Stimulated activated CD4-positive, alpha-beta T cell treated with anti-CD3 and anti-CD28 coated beads, TNF-alpha, amount 100 ng/mL, for 24 hours (primary cell): ENCODE data around the gene HAPLN3.
A peak's percentile ranks its signal among the peaks of the same experiment; 100 is the strongest.

Source experiments
- DNase-seq, 3 experiments: peaks; one replicate each; pipeline ENCODE4 v3.0.0-alpha.2; 2020; ENCODE audit warnings: low read depth in 3 of 3

Gene HAPLN3

DNA sequence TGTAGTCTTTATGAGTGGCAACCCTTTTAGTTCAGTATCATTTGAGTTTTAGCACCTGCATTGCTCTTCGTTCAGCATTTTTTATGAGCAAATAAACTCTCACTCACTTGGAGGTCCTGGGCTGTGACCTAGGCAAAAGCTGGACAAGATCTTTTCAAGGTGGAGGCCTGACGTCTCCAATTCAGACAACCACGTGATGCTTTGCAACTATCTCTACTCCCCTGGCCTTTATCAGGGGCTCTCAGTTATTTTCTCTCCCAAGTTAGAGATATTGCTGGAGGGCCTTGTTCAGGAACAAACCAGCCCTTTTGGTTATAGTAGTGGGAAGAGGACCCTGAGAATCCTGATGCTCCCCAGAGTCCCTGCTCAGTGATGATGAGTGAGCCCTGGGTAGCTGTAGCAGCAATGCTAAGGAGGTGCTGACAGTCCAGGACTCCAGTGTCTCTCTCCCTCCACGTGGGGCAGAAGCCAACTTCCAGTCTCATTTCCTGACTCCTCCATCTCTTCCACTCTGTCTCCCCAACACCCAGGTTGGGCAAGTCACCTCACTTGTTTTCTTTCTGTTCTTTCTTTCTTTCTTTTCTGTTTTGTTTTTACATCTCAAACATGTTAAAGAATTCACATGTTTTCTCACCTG, 30.4 kb downstream of the HAPLN3 start:
- no peak for DNase-seq

DNA sequence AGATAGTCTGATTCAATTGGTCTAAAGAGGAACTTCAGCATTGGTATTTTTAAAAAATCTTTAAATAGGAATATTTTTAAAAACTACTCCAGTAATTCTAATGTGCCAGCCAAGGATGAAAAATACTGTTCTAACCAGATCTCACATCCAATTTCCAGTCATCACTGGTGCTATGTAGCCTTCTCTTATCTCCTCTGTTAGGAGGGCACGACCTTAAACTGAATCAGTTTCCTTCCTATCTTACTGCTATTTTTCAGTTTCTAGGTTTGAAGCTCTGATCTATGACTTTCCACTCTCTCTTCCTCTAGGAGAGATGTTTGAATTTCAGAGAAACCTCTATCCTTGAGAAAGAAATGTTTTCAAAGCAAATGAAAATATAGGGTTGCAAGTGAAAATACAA, 31.9 kb downstream of the HAPLN3 start:
- no peak for DNase-seq

DNA sequence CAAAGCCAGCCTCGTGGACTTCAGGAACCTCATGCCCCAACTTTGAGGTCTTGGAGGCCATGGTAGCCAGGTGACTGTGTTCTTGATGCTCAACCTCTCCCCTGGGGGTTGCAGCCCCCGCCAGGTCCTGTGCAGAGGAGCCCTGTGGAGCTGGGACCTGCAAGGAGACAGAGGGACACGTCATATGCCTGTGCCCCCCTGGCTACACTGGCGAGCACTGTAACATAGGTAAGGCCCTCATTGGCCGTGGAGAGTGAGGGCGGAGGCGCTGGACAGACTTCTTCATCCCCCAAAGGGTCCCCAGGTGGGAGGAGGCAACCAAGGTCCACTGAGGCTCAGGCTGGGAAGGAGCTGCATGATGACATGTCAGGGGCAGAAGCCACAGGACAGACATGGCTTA, 35.1 kb downstream of the HAPLN3 start:
- no peak for DNase-seq

DNA sequence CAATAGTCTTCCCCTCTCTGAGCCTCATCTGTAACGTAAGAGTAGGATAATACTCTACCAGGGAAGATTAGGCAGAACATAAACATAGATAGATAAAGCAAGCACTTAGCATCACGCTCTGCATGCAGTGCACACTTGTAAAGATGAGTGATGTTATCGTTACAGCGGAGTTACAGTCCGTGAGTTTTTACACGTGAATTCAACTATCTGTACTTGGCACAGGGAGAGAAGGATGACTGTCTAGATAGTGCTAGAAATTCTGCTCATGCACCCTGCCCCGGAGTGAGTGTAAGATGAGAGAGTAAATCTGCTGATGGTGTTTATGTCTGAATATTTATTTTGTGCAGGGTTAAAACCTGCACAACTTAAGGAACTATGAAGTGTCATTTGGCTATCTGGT, 35.8 kb downstream of the HAPLN3 start:
- no peak for DNase-seq

- no peak for DNase-seq
Measured at GRCh38 chr15:88858934-88859333, 36.4 kb downstream of the HAPLN3 start.

- DNase-seq = no peak
Measured at GRCh38 chr15:88852476-88852875, 42.9 kb downstream of the HAPLN3 start.

- DNase-seq = no peak
Measured at GRCh38 chr15:88849376-88850072, 45.8 kb downstream of the HAPLN3 start.

DNA sequence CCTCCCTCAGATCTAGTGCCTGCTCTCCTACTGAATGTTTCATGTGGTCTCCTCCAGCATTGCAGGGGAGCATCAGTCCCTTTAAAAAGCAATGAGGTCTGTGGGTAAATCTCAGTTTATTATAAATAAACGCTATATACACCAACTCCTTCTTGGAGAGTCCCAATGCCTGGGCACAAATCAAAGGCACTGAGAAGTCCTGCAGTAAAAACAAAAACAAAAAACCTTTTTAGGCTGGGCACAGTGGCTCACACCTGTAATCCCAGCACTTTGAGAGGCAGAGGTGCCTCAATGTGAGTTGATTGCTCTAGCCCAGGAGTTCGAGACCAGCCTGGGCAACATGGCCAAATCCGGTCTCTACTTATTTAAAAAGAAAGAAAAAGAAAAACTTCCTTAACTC, 47.1 kb downstream of the HAPLN3 start:
- no peak for DNase-seq

DNA sequence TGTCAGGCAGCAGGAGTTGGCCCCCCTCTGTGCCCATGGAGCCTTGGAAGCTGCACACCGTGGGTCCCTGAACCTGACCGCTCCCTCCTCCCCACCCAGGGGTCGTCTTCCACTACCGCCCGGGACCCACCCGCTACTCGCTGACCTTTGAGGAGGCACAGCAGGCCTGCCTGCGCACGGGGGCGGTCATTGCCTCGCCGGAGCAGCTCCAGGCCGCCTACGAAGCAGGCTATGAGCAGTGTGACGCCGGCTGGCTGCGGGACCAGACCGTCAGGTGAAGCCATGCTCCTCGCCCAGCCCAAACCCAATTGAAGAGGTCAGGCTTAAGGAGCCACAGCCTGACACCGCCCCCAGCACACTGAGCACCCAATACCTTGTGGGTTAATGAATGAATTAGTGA, 48.2 kb downstream of the HAPLN3 start:
- DNase-seq = no peak

DNA sequence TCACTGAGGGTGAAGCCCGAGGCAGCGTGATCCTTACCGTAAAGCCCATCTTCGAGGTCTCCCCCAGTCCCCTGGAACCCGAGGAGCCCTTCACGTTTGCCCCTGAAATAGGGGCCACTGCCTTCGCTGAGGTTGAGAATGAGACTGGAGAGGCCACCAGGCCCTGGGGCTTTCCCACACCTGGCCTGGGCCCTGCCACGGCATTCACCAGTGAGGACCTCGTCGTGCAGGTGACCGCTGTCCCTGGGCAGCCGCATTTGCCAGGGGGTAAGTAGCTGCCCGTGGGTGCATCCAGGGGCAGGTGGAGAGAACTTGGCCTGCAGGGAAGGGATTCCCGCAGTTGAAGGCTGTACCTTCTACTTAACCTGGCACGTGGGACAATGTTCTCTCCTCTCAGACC, 49.7 kb downstream of the HAPLN3 start:
- no peak for DNase-seq

DNA sequence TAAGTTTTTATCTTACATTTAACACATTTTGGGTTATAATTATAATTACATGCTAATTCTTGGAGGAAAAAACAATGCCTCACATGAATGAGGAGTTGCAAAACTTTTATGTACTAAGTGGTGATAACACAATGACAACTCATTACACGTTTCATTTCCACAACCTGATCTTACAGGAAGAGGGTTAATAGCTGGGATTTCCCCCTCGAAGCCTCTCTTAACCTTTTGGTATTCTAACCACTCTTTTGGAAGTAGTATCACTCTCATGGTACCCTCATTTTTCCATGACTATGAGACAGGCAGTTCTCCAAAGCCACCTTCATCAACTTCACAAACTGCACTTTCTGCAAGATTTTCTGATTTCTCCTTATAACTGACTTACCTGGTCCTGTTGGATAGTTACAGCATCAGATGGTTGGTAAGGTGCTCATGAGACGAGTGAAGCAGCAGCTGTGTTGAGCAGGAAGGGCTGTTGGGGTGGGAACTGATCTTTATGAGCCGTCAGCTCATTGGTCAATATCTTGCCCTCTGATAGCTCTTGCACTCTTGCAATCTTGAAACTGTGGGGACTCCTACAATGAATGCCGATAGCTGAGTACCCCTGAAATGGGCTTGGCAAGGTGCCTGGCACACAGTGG, 50.5 kb downstream of the HAPLN3 start:
- DNase-seq = no peak

DNA sequence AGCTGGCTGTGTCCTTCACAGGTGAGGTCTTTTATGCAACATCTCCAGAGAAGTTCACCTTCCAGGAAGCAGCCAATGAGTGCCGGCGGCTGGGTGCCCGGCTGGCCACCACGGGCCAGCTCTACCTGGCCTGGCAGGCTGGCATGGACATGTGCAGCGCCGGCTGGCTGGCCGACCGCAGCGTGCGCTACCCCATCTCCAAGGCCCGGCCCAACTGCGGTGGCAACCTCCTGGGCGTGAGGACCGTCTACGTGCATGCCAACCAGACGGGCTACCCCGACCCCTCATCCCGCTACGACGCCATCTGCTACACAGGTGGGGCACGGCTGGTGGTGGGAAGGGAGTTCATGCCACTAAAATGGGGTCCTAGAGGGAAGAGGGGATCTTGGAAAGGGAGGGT, 52.0 kb downstream of the HAPLN3 start:
- no peak for DNase-seq

DNA sequence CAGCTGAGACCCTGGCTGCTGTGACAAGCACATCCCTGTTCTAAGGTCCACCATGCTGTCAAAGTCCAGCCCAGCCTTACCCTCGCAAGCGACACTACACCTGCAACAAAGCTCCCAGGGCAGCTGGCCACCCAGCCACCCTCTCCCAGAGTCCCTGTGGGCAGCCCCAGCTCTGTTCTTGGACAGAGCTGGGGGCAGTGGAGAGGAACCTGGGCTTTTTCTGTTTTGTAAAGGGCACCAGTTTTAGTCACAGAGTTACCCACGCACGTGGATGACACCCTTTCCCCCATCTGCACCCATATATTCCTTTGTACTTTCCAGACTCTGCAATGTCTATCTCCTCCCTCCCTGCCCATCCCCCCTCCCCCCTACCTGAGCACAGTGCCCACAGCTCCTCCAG, 53.2 kb downstream of the HAPLN3 start:
- no peak for DNase-seq

DNA sequence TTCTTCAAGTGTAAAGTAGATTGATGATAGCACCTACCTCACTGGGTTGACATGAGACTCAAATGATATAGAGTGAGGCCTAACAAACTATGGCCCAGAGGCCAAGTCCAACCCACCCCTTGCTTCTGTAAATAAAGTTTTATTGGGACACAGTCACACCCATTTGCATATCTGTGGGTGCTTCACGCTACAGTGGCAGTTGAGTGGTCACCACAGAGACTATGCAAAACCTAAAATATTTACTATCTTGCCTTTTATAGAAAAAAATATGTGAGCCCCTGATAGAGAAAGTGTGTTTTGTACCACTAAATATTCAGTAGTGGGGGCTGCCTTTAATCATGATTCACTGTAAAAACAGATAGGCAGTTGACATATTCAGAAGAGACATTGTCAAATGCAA, 54.1 kb downstream of the HAPLN3 start:
- no peak for DNase-seq

- no peak for DNase-seq
Measured at GRCh38 chr15:88839961-88840360, 55.4 kb downstream of the HAPLN3 start.

DNA sequence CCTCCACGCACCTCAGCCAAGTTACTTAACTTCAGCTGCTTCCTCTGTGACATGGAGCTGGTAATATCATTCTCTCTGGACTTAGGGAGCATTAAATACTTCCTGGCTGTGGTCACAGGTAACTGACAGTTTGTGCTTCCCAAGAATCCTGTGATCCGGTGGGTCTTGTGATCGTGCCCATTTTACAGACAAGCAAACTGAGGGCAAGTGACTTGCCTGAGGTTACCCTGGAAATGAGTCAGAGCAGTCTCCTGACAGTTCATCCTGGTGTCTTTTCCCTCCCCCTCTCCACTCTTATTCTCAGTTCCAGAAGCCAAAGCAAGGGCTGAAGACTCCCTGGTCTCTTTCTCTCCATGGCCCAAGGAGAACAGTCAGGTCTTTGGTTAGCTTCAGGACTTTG, 56.2 kb downstream of the HAPLN3 start:
- no peak for DNase-seq

- no peak for DNase-seq
Measured at GRCh38 chr15:88838667-88839066, 56.7 kb downstream of the HAPLN3 start.

- DNase-seq = no peak
Measured at GRCh38 chr15:88835646-88836045, 59.7 kb downstream of the HAPLN3 start.

DNA sequence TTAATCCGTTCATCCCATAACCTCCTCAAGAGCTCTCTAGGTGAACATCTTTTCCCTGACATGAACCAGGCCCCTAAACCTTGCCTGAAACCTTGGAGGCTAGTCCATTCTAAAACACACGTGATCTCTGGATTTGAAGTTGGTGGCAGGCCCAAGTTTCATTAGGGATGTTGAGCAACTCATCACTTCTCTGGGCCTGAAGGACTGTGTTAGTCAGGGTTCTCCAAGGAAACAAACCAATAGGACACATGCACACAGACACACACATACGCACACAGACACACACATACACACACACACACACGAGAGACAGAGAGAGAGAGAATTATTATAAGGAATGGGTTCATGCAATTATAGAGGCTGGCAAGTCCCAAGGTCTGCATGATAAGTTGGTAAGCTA, 60.2 kb downstream of the HAPLN3 start:
- no peak for DNase-seq

GRCh38 chr15:88834211-88834812, 61.0 kb downstream of the HAPLN3 start:
- peak in 1 of 3 experiments; percentile 9 for DNase-seq

- DNase-seq = no peak
Measured at GRCh38 chr15:88833731-88834100, 61.6 kb downstream of the HAPLN3 start.

GRCh38 chr15:88832820-88833730, 62.3 kb downstream of the HAPLN3 start:
- DNase-seq = no peak
